WERI-Rb-1 (cell line): Measurements from ENCODE around the gene RPL15.

Experiments used
- DNase-seq: peaks from one replicate; pipeline ENCODE4 v3.0.0-alpha.2; 2020
- H3K27ac ChIP-seq: fragments of 250-450 bp; sonication (Bioruptor Pico); 2 replicates; pipeline ENCODE4 v1.5.1; 2020; ENCODE audit warnings: mild to moderate bottlenecking, moderate library complexity
- H3K27me3 ChIP-seq: fragments of 250-450 bp; sonication (Bioruptor Pico); 2 replicates; pipeline ENCODE4 v1.5.1; 2021; ENCODE audit warnings: mild to moderate bottlenecking, low read depth, moderate library complexity; ENCODE audit not compliant: insufficient read depth, severe bottlenecking
- H3K36me3 ChIP-seq: fragments of 250-450 bp; sonication (Bioruptor Pico); 2 replicates; pipeline ENCODE4 v1.5.1; 2020; ENCODE audit warnings: mild to moderate bottlenecking, moderate library complexity
- H3K4me3 ChIP-seq: 2 replicates; pipeline ENCODE4 v1.5.1; 2011; ENCODE audit warnings: low read depth, mild to moderate bottlenecking, control low read depth, low read length
- H3K9me3 ChIP-seq: fragments of 250-450 bp; sonication (Bioruptor Pico); 2 replicates; pipeline ENCODE4 v1.5.1; 2021; ENCODE audit warnings: mild to moderate bottlenecking, moderate library complexity; ENCODE audit not compliant: severe bottlenecking
- CTCF ChIP-seq: IDR thresholded peaks from 2 replicates; pipeline ENCODE4 v1.5.1; 2011; ENCODE audit warnings: low read depth, mild to moderate bottlenecking, control low read depth, inconsistent platforms, low read length

Gene RPL15

GRCh38 chr3:23953523-23953922 is 36.6 kb downstream of the RPL15 start:
- Histone ChIP-seq H3K27me3 (no peaks in the 10 kb centered on the region), H3K9me3 (no peaks in the 10 kb centered on the region), H3K36me3 (peaks cover 25% of the 10 kb centered on the region), H3K4me3 (no peak overlapping the region), H3K27ac (no peak overlapping the region)
- no peak for TF ChIP-seq CTCF
- DNase-seq: no peak

- Histone ChIP-seq H3K27ac (no peak overlapping the region), H3K27me3 (no peaks in the 10 kb centered on the region), H3K4me3 (no peak overlapping the region), H3K36me3 (peaks cover 26% of the 10 kb centered on the region), H3K9me3 (no peaks in the 10 kb centered on the region)
- TF ChIP-seq CTCF: no peak
- no peak for DNase-seq
Measured at GRCh38 chr3:23954144-23954543, 37.2 kb downstream of the RPL15 start.

GRCh38 chr3:23956701-23957100 is 39.8 kb downstream of the RPL15 start:
- peaks cover 46% of the 10 kb centered on the region for H3K36me3 ChIP-seq
- no peaks in the 10 kb centered on the region for H3K9me3 ChIP-seq
- no peak overlapping the region for H3K27ac ChIP-seq
- no peaks in the 10 kb centered on the region for H3K27me3 ChIP-seq
- no peak for DNase-seq
- no peak overlapping the region for H3K4me3 ChIP-seq
- no peak for TF ChIP-seq CTCF

- no peaks in the 10 kb centered on the region for H3K9me3 ChIP-seq
- no peaks in the 10 kb centered on the region for H3K27me3 ChIP-seq
- H3K27ac ChIP-seq: no peak overlapping the region
- TF ChIP-seq CTCF: no peak
- H3K36me3 ChIP-seq: peaks cover 66% of the 10 kb centered on the region
- no peak overlapping the region for H3K4me3 ChIP-seq
- DNase-seq: no peak
Measured at GRCh38 chr3:23959135-23959900, 42.4 kb downstream of the RPL15 start.

GRCh38 chr3:23960649-23961048 is 43.7 kb downstream of the RPL15 start:
- TF ChIP-seq CTCF: no peak
- Histone ChIP-seq H3K27ac (no peak overlapping the region), H3K27me3 (no peaks in the 10 kb centered on the region), H3K36me3 (peaks cover 65% of the 10 kb centered on the region), H3K9me3 (no peaks in the 10 kb centered on the region), H3K4me3 (no peak overlapping the region)
- DNase-seq: no peak

GRCh38 chr3:23961066-23961465 is 44.1 kb downstream of the RPL15 start:
- no peak for TF ChIP-seq CTCF
- no peak for DNase-seq
- H3K36me3 ChIP-seq: peaks cover 66% of the 10 kb centered on the region
- no peaks in the 10 kb centered on the region for H3K27me3 ChIP-seq
- H3K4me3 ChIP-seq: no peak overlapping the region
- no peaks in the 10 kb centered on the region for H3K9me3 ChIP-seq
- no peak overlapping the region for H3K27ac ChIP-seq
